CD4-positive, alpha-beta T cell (primary cell): ENCODE measurements around the gene LAMA2. TPM values are rescaled to one million over a fixed set of nuclear protein-coding genes. Genes with fewer than 3 reads are reported as not detected.

Experiments
- ATAC-seq: fragments of 200-7000 bp; cut with Tn5 transposase; one replicate; pipeline ENCODE4 v1.10.0; 2022; ENCODE audit warnings: mild to moderate bottlenecking; ENCODE audit not compliant: poor library complexity
- CTCF ChIA-PET: fragments of 350-600 bp; sonication (Branson Sonifier 250); formaldehyde crosslinking; loops from one replicate; lab custom pipeline; 2021; ENCODE audit warnings: antibody characterized with exemption, inconsistent platforms; lab: Charles Lee
- POLR2A ChIA-PET: fragments of 350-600 bp; sonication (Branson Sonifier 250); formaldehyde crosslinking; loops from one replicate; lab custom pipeline; 2021; ENCODE audit warnings: antibody characterized with exemption, inconsistent platforms; lab: Charles Lee
- DNase-seq, 14 experiments: peaks; one replicate each; pipeline ENCODE4 v3.0.0-alpha.2; 2013 to 2020; ENCODE audit warnings: mixed read lengths in 2 of 14
- H3K27ac ChIP-seq, 2 donors: one replicate each; pipeline versions ENCODE4 v1.5.1 to v1.7.0; 2013; ENCODE audit warnings: low read length in 2 of 2, low read depth in 1 of 2, mild to moderate bottlenecking in 1 of 2
- H3K27me3 ChIP-seq, 2 experiments: 1 replicate in 1 of 2; 2 replicates in 1 of 2; pipeline versions ENCODE4 v1.6.1 to v1.7.0; 2013; ENCODE audit warnings: low read length in 2 of 2, control low read depth in 1 of 2, mild to moderate bottlenecking in 1 of 2, moderate library complexity in 1 of 2; ENCODE audit not compliant: insufficient read depth in 2 of 2, control insufficient read depth in 1 of 2
- H3K36me3 ChIP-seq: one replicate; pipeline ENCODE4 v1.6.1; 2013; ENCODE audit warnings: low read length, control low read depth; ENCODE audit not compliant: insufficient read depth
- H3K4me1 ChIP-seq: one replicate; pipeline ENCODE4 v1.6.1; 2013; ENCODE audit warnings: low read length, control low read depth; ENCODE audit not compliant: insufficient read depth
- H3K4me3 ChIP-seq: one replicate; pipeline ENCODE4 v1.5.1; 2013; ENCODE audit warnings: mild to moderate bottlenecking, low read length, moderate library complexity
- H3K9me3 ChIP-seq, 2 experiments: 1 replicate in 1 of 2; 2 replicates in 1 of 2; pipeline versions ENCODE4 v1.6.1 to v1.7.0; 2013; ENCODE audit warnings: low read length in 2 of 2, mild to moderate bottlenecking in 2 of 2, control low read depth in 1 of 2, moderate library complexity in 1 of 2; ENCODE audit not compliant: control insufficient read depth in 1 of 2, insufficient read depth in 1 of 2
- H3K27ac Mint-ChIP-seq: one replicate; pipeline ENCODE4 v1.8.0; 2020; ENCODE audit warnings: mixed read lengths
- H3K27me3 Mint-ChIP-seq: one replicate; pipeline ENCODE4 v1.8.0; 2021; ENCODE audit warnings: mixed read lengths
- H3K36me3 Mint-ChIP-seq: one replicate; pipeline ENCODE4 v1.8.0; 2021; ENCODE audit warnings: low read depth, mixed read lengths
- H3K4me1 Mint-ChIP-seq: one replicate; pipeline ENCODE4 v1.8.0; 2021; ENCODE audit warnings: low read depth, mixed read lengths
- H3K4me3 Mint-ChIP-seq: one replicate; pipeline ENCODE4 v1.8.0; 2020; ENCODE audit warnings: mild to moderate bottlenecking, mixed read lengths
- H3K9me3 Mint-ChIP-seq: one replicate; pipeline ENCODE4 v1.8.0; 2020; ENCODE audit warnings: mixed read lengths
- intact Hi-C, 2 experiments: fragments of 100-400 bp; cut with DNase I in 1 of 2; cut with micrococcal nuclease in 1 of 2; formaldehyde crosslinking; loops; one replicate each; pipeline versions ENCODE4 v1.15.1 to v1.9.0; 2023 to 2025; cut with DNase I, micrococcal nuclease
- total RNA-seq, 174 experiments: library from RNA in 2 of 174; stranded (reverse) in 2 of 174; gene quantifications; one replicate each; pipeline ENCODE4 v1.2.3 and lab custom pipeline; 2021 to 2026
- TF ChIP-seq, protein P1 (sequence below): fragments of 200-600 bp; IDR thresholded peaks from one replicate; pipeline ENCODE4 v1.8.0; 2022; ENCODE audit warnings: antibody characterized with exemption, mild to moderate bottlenecking

LAMA2 gene
- total RNA-seq, 2 experiments from 2014 or later, result 0.05 to 0.06 TPM

DNA sequence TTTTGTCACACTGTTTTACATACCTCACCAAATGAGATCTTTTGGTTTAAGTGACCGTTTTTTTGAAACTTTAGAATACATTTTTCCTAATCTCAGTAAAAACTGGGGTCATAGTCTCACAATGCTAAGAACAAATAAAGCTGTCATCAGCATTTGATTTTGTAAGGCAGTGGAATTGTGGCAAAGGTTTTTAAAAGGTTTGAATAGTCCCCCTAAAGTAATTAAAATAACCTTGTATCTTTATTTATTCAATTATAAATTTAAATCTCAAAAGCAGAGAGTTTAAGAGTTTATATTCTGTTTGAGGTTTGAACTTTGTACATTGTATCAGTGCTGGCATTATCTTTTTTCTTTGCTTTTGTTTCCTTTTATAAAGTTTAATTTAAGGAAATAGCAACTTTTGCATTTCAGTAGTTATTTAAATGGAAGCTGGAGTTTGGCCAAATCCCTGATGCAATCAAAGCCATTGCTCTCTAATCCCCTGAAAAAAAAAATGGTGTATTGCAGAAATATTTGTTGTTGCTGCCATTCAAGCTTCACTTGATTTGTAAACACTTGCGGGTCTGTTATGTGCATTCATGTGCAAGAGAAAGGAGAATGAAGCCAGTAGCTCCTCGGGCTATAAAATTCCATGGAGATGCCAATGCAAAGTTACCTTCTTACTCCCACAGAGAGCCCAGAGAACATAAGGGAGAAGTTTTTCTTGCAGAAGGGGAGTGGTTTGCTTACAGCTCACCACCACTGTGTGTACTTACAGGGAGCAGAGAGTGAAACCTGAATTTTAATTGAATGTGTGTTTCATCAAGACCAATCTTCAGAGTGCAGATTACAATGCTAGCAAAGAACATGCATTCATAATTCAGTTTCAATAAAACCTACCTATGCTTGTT, 435.2 kb downstream of the LAMA2 start:
- ATAC-seq, result no peak
- H3K27ac ChIP-seq, result no peak overlapping the region
- Mint-ChIP-seq H3K4me3 (no peak overlapping the region), H3K4me1 (no peaks in the 10 kb centered on the region), H3K36me3 (no peaks in the 10 kb centered on the region), H3K27ac (no peak overlapping the region), H3K9me3 (no peaks in the 10 kb centered on the region), H3K27me3 (peaks cover 11% of the 10 kb centered on the region)
- no peak overlapping the region for H3K4me3 ChIP-seq
- intact Hi-C loops, result no loop called here
- H3K36me3 ChIP-seq, result no peaks in the 10 kb centered on the region
- TF ChIP-seq, protein P1, sequence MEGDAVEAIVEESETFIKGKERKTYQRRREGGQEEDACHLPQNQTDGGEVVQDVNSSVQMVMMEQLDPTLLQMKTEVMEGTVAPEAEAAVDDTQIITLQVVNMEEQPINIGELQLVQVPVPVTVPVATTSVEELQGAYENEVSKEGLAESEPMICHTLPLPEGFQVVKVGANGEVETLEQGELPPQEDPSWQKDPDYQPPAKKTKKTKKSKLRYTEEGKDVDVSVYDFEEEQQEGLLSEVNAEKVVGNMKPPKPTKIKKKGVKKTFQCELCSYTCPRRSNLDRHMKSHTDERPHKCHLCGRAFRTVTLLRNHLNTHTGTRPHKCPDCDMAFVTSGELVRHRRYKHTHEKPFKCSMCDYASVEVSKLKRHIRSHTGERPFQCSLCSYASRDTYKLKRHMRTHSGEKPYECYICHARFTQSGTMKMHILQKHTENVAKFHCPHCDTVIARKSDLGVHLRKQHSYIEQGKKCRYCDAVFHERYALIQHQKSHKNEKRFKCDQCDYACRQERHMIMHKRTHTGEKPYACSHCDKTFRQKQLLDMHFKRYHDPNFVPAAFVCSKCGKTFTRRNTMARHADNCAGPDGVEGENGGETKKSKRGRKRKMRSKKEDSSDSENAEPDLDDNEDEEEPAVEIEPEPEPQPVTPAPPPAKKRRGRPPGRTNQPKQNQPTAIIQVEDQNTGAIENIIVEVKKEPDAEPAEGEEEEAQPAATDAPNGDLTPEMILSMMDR, result no peak
- POLR2A ChIA-PET, result no interaction called here
- H3K27me3 ChIP-seq, result peaks cover 0 to 6% of the 10 kb centered on the region in 2 experiments
- CTCF ChIA-PET, result no interaction called here
- no peak for DNase-seq
- H3K4me1 ChIP-seq, result no peaks in the 10 kb centered on the region
- H3K9me3 ChIP-seq, result no peaks in the 10 kb centered on the region

DNA sequence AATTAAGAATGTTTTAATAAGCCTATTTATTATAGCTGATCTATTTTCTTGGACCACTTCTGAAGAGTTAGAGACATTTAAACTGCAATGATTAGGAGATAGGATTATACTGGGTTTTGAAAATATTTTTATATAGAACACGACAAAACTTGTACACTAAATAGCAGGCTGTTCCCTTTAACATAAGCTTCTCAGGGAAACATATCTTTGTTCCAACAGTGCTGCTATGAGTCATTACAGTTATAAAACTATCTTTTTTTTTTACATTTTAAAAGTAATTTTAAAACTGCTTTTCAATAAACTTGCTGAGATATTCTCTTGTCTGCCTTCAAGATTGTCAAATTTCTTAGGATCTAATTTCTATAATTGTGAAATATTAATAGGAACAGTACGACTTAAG, 438.0 kb downstream of the LAMA2 start:
- Histone ChIP-seq H3K9me3 (no peaks in the 10 kb centered on the region), H3K27ac (no peak overlapping the region), H3K4me3 (no peak overlapping the region), H3K36me3 (no peaks in the 10 kb centered on the region), H3K4me1 (no peaks in the 10 kb centered on the region), H3K27me3 (peaks cover 0 to 6% of the 10 kb centered on the region in 2 experiments)
- Mint-ChIP-seq H3K4me1 (no peaks in the 10 kb centered on the region), H3K27me3 (peaks cover 20% of the 10 kb centered on the region), H3K27ac (no peak overlapping the region), H3K4me3 (no peak overlapping the region), H3K9me3 (no peaks in the 10 kb centered on the region), H3K36me3 (no peaks in the 10 kb centered on the region)
- DNase-seq (no peak), ATAC-seq (no peak)
- ChIA-PET CTCF (no interaction called here), POLR2A (no interaction called here)
- TF ChIP-seq, protein P1, result no peak
- intact Hi-C loops, result no loop called here

DNA sequence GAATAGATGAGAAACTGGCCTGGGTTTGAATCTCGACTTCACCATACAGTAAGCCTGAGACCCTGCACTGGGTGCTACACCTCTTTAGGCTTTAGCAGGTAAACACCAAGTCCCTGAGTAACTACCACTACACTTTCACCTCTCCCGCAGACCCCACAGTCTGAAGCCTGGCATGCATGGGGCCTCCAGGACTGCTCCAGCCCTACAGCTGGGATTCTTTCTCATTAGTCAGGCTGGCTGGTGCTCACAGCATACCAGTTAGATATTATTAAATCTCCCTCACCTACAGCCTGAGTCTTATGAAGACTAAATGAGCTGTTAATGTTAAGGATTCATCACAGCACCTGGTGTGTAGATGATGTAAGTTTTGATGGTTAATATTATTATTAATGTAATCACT, 438.4 kb downstream of the LAMA2 start:
- no peak overlapping the region for H3K27ac ChIP-seq
- no peak overlapping the region for H3K4me3 ChIP-seq
- H3K27me3 ChIP-seq, result peaks cover 0 to 6% of the 10 kb centered on the region in 2 experiments
- Mint-ChIP-seq H3K36me3 (no peaks in the 10 kb centered on the region), H3K9me3 (no peaks in the 10 kb centered on the region), H3K27me3 (peaks cover 16% of the 10 kb centered on the region), H3K27ac (no peak overlapping the region), H3K4me1 (no peaks in the 10 kb centered on the region), H3K4me3 (no peak overlapping the region)
- ChIA-PET CTCF (no interaction called here), POLR2A (no interaction called here)
- intact Hi-C loops, result no loop called here
- no peaks in the 10 kb centered on the region for H3K9me3 ChIP-seq
- no peak for ATAC-seq
- TF ChIP-seq, protein P1, result no peak
- DNase-seq, result no peak
- no peaks in the 10 kb centered on the region for H3K36me3 ChIP-seq
- no peaks in the 10 kb centered on the region for H3K4me1 ChIP-seq
